ENCODE results near the gene USP35.

The USP35 gene

GRCh38 chr11:78239781-78240180 is 51.1 kb downstream of the USP35 start:
- Histone ChIP-seq H3K36me3 (ENCODE audit: low read length) (no peaks in the 10 kb centered on the region), H3K9me3 (ENCODE audit: insufficient read depth, low read length) (no peaks in the 10 kb centered on the region)

GRCh38 chr11:78241475-78241874 is 52.8 kb downstream of the USP35 start:
- H3K9me2 ChIP-seq (replicated peaks; ENCODE audit: insufficient read depth, low read length) = no peaks in the 10 kb centered on the region
- no peak overlapping the region for H3K4me2 ChIP-seq (ENCODE audit: low read depth, low read length, poor library complexity, severe bottlenecking)
- TF ChIP-seq CTCF (IDR thresholded peaks at IDR 0.05; ENCODE audit: insufficient read depth, low read length, poor library complexity, severe bottlenecking) = no peak
- TF ChIP-seq EZH2phosphoT487 (conservative IDR thresholded peaks at IDR 0.05; ENCODE audit: low read length) = no peak
- H3K79me2 ChIP-seq (ENCODE audit: insufficient read depth, low read length) = no peaks in the 10 kb centered on the region
- no peaks in the 10 kb centered on the region for H3F3A ChIP-seq (ENCODE audit: insufficient read depth)
- H4K20me1 ChIP-seq (ENCODE audit: low read depth, low read length) = no peaks in the 10 kb centered on the region
- H2AFZ ChIP-seq (ENCODE audit: low read depth, low read length, severe bottlenecking) = no peak overlapping the region
- no peaks in the 10 kb centered on the region for H3K36me3 ChIP-seq (ENCODE audit: low read length)
- H3K4me3 ChIP-seq (ENCODE audit: insufficient read depth, low read length, poor library complexity, severe bottlenecking) = no peak overlapping the region
- H3K9me3 ChIP-seq (ENCODE audit: insufficient read depth, low read length) = no peaks in the 10 kb centered on the region
- H3K27ac ChIP-seq (ENCODE audit: low read depth, low read length) = no peak overlapping the region
- no peak overlapping the region for H3K9ac ChIP-seq (ENCODE audit: low read length)
- 0 out of 2 replicates have a peak, but pooled peaks cover 2% of the 10 kb centered on the region for H3K27me3 ChIP-seq (ENCODE audit: low read length)

More at GRCh38 chr11:78239781-78240180, 51.1 kb downstream of the USP35 start:
- H3K9ac ChIP-seq (ENCODE audit: low read length) = no peak overlapping the region
- no peaks in the 10 kb centered on the region for H4K20me1 ChIP-seq (ENCODE audit: low read depth, low read length)
- H3K27me3 ChIP-seq (ENCODE audit: low read length) = 0 out of 2 replicates have a peak, but pooled peaks cover 2% of the 10 kb centered on the region
- H3K4me2 ChIP-seq (ENCODE audit: low read depth, low read length, poor library complexity, severe bottlenecking) = no peak overlapping the region
- H3K27ac ChIP-seq (ENCODE audit: low read depth, low read length) = no peak overlapping the region
- no peaks in the 10 kb centered on the region for H3F3A ChIP-seq (ENCODE audit: insufficient read depth)
- TF ChIP-seq CTCF (IDR thresholded peaks at IDR 0.05; ENCODE audit: insufficient read depth, low read length, poor library complexity, severe bottlenecking) (no peak), EZH2phosphoT487 (conservative IDR thresholded peaks at IDR 0.05; ENCODE audit: low read length) (no peak)
- H3K79me2 ChIP-seq (ENCODE audit: insufficient read depth, low read length) = no peaks in the 10 kb centered on the region
- H3K9me2 ChIP-seq (replicated peaks; ENCODE audit: insufficient read depth, low read length) = no peaks in the 10 kb centered on the region
- no peak overlapping the region for H2AFZ ChIP-seq (ENCODE audit: low read depth, low read length, severe bottlenecking)
- no peak overlapping the region for H3K4me3 ChIP-seq (ENCODE audit: insufficient read depth, low read length, poor library complexity, severe bottlenecking)

- Histone ChIP-seq H3K27me3 (ENCODE audit: low read length) (0 out of 2 replicates have a peak, but pooled peaks cover 2% of the 10 kb centered on the region), H3K27ac (ENCODE audit: low read depth, low read length) (no peak overlapping the region), H3F3A (ENCODE audit: insufficient read depth) (no peaks in the 10 kb centered on the region), H3K4me3 (ENCODE audit: insufficient read depth, low read length, poor library complexity, severe bottlenecking) (no peak overlapping the region), H3K4me2 (ENCODE audit: low read depth, low read length, poor library complexity, severe bottlenecking) (no peak overlapping the region), H4K20me1 (ENCODE audit: low read depth, low read length) (no peaks in the 10 kb centered on the region), H3K79me2 (ENCODE audit: insufficient read depth, low read length) (no peaks in the 10 kb centered on the region), H3K9me3 (ENCODE audit: insufficient read depth, low read length) (no peaks in the 10 kb centered on the region), H3K9ac (ENCODE audit: low read length) (no peak overlapping the region), H3K36me3 (ENCODE audit: low read length) (no peaks in the 10 kb centered on the region), H2AFZ (ENCODE audit: low read depth, low read length, severe bottlenecking) (no peak overlapping the region), H3K9me2 (replicated peaks; ENCODE audit: insufficient read depth, low read length) (no peaks in the 10 kb centered on the region)
- TF ChIP-seq CTCF (IDR thresholded peaks at IDR 0.05; ENCODE audit: insufficient read depth, low read length, poor library complexity, severe bottlenecking) (no peak), EZH2phosphoT487 (conservative IDR thresholded peaks at IDR 0.05; ENCODE audit: low read length) (no peak)
Measured at GRCh38 chr11:78244080-78244479, 55.4 kb downstream of the USP35 start.
